Caco-2 (cell line): ENCODE results near the gene C16orf96. TPM values are rescaled to one million over a fixed set of nuclear protein-coding genes. Genes with fewer than 3 reads are reported as not detected.

Experiments
- BruUV-seq: library from RNA; stranded (reverse); fragments of 400-500 nt; replicated peaks from 2 replicates; lab custom pipeline; 2021; lab: Mats Ljungman, UMichigan
- CTCF ChIA-PET: fragments of 300-600 bp; sonication (Branson Sonifier 250); formaldehyde crosslinking; loops from one replicate; lab custom pipeline; 2022; ENCODE audit warnings: antibody characterized with exemption; lab: Charles Lee
- POLR2A ChIA-PET: fragments of 300-600 bp; sonication (Branson Sonifier 250); formaldehyde crosslinking; loops from one replicate; lab custom pipeline; 2022; ENCODE audit warnings: antibody characterized with exemption; lab: Charles Lee
- DNase-seq, 2 experiments: peaks; one replicate each; pipeline versions ENCODE4 v3.0.0 to v3.0.0-alpha.2; 2020 to 2022
- H3K27me3 ChIP-seq: replicated peaks from 2 replicates; pipeline ENCODE4 v1.6.0; 2011; ENCODE audit warnings: low read length; ENCODE audit not compliant: control insufficient read depth, insufficient read depth
- H3K36me3 ChIP-seq: 2 replicates; pipeline ENCODE4 v1.5.1; 2011; ENCODE audit warnings: low read length; ENCODE audit not compliant: control insufficient read depth, insufficient read depth
- H3K4me1 ChIP-seq: fragments of 250-450 bp; sonication (Bioruptor Pico); 2 replicates; pipeline ENCODE4 v1.5.1; 2020; ENCODE audit warnings: mild to moderate bottlenecking
- H3K4me3 ChIP-seq: 2 replicates; pipeline ENCODE4 v1.5.1; 2011; ENCODE audit warnings: low read depth, mild to moderate bottlenecking, control low read depth, low read length
- H3K9me3 ChIP-seq: fragments of 250-450 bp; sonication (Bioruptor Pico); 2 replicates; pipeline ENCODE4 v1.5.1; 2020; ENCODE audit warnings: mild to moderate bottlenecking, moderate library complexity
- H3K27ac Mint-ChIP-seq: one replicate; pipeline ENCODE4 v1.8.0; 2022; ENCODE audit warnings: mixed read lengths; ENCODE audit not compliant: unreplicated experiment
- H3K27me3 Mint-ChIP-seq: one replicate; pipeline ENCODE4 v1.8.0; 2022; ENCODE audit warnings: mixed read lengths; ENCODE audit not compliant: insufficient read depth, unreplicated experiment
- H3K36me3 Mint-ChIP-seq: one replicate; pipeline ENCODE4 v1.8.0; 2022; ENCODE audit warnings: mild to moderate bottlenecking, mixed read lengths; ENCODE audit not compliant: insufficient read depth, unreplicated experiment
- H3K4me1 Mint-ChIP-seq: one replicate; pipeline ENCODE4 v1.8.0; 2022; ENCODE audit warnings: low read depth, mixed read lengths; ENCODE audit not compliant: unreplicated experiment
- H3K4me3 Mint-ChIP-seq: one replicate; pipeline ENCODE4 v1.8.0; 2022; ENCODE audit warnings: mild to moderate bottlenecking, moderate library complexity, mixed read lengths; ENCODE audit not compliant: unreplicated experiment
- H3K9me3 Mint-ChIP-seq: one replicate; pipeline ENCODE4 v1.8.0; 2022; ENCODE audit warnings: mixed read lengths; ENCODE audit not compliant: unreplicated experiment
- CTCF ChIP-seq, 2 experiments: fragments of 200-600 bp in 1 of 2; IDR thresholded peaks; 1 replicate in 1 of 2; 2 replicates in 1 of 2; pipeline versions ENCODE4 v1.5.1 to v1.8.0; 2011 to 2022; ENCODE audit warnings: antibody characterized with exemption in 1 of 2, control low read depth in 1 of 2, inconsistent platforms in 1 of 2, low read depth in 1 of 2, low read length in 1 of 2, mild to moderate bottlenecking in 1 of 2, moderate library complexity in 1 of 2; ENCODE audit not compliant: insufficient read depth in 1 of 2, severe bottlenecking in 1 of 2, unreplicated experiment in 1 of 2
- intact Hi-C: fragments of 100-400 bp; cut with micrococcal nuclease; formaldehyde crosslinking; loops from one replicate; pipeline ENCODE4 v1.10.0; 2022; ENCODE audit not compliant: unreplicated experiment
- total RNA-seq: library from RNA; stranded (reverse); gene quantifications from 2 replicates; pipeline ENCODE4 v1.2.3, GENCODE V29; 2022

C16orf96 gene
- total RNA-seq, 1 experiment from 2014 or later, result 0.11 TPM

DNA sequence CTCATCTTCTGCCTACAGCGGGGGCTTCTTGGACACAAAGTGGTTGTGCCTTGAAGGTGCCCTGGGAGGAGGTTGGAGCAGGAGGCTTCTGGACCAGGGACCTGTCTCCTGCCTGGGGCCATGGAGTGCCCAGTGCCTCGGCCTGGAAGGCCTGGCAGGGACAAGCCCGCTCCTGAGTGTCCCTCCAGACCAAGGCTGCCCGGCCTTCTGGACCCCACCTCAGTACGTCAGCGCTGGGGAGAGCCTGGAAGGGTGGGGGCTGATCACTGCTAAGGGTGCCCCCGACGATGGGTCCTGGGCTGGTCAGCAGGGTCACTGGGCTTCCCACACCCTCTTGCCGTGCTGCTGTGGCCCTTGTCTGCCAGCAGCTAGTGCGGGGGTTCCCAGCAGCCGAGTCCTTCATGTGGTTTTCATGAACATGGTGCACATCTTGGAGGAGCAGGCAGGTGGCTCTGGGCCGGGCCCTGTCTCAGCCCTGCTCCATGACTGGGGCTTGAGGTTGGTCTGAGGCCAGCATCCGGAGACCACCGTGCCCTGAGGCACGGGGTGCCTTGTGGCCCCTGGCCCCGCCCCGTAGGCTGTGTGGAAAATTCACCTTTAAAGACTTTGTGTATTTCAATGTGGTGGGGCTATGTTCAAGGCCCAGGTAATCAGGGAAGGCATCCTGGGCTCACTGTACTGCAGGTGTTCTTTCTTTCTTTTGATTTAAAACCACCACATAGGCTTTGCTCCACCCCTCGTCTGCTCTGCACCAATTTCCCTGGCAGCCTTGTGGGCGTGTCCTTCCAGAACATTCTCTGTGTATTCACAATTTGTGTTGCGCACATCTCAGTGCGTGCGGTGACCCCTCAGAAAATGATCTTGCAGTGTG lies 90.9 kb downstream of the C16orf96 start:
- ChIA-PET POLR2A (no interaction called here), CTCF (no interaction called here)
- no TSS peak for BruUV-seq
- DNase-seq, result no peak
- Mint-ChIP-seq H3K27me3 (no peaks in the 10 kb centered on the region), H3K4me1 (no peaks in the 10 kb centered on the region), H3K27ac (no peak overlapping the region), H3K36me3 (peaks cover 24% of the 10 kb centered on the region), H3K9me3 (no peaks in the 10 kb centered on the region), H3K4me3 (no peak overlapping the region)
- intact Hi-C loops, result no loop called here
- H3K4me1 ChIP-seq, result no peaks in the 10 kb centered on the region
- H3K27me3 ChIP-seq, result no peaks in the 10 kb centered on the region
- H3K36me3 ChIP-seq, result peaks cover 2% of the 10 kb centered on the region; the same call in 1 of the 2 replicates
- no peak for TF ChIP-seq CTCF (IDR thresholded peaks at IDR 0.05; ENCODE audit: insufficient read depth in 1 of 2, low read depth in 1 of 2, low read length in 1 of 2, severe bottlenecking in 1 of 2, unreplicated experiment in 1 of 2)
- no peak overlapping the region for H3K4me3 ChIP-seq
- no peaks in the 10 kb centered on the region for H3K9me3 ChIP-seq

DNA sequence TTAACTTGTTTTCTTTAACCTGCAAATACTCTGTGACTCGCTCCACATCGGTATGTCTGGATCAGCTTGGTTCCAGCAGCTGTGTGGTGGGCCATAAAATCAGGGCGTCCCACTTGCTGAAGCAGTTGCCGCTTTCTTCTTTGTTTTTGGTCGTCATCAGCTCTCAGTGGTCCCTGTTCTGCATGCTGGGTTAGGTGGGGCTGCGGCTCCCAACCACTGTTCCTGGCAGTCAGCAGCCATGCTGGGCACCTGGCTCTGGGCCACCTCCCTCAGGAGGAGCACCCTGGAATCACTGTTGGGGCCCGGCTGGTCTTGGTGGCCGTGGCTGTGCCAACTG lies 91.5 kb downstream of the C16orf96 start:
- peaks cover 24% of the 10 kb centered on the region for H3K36me3 Mint-ChIP-seq
- no peak overlapping the region for H3K4me3 Mint-ChIP-seq
- no peak overlapping the region for H3K27ac Mint-ChIP-seq
- peaks cover 2% of the 10 kb centered on the region; the same call in 1 of the 2 replicates for H3K36me3 ChIP-seq
- H3K4me3 ChIP-seq, result no peak overlapping the region
- H3K9me3 Mint-ChIP-seq, result no peaks in the 10 kb centered on the region
- POLR2A ChIA-PET, result no interaction called here
- no peaks in the 10 kb centered on the region for H3K9me3 ChIP-seq
- peaks cover 3% of the 10 kb centered on the region for H3K4me1 ChIP-seq
- no peaks in the 10 kb centered on the region for H3K27me3 Mint-ChIP-seq
- BruUV-seq, result no TSS peak
- no peaks in the 10 kb centered on the region for H3K27me3 ChIP-seq
- CTCF ChIA-PET, result no interaction called here
- intact Hi-C loops, result no loop called here
- no peak for TF ChIP-seq CTCF (IDR thresholded peaks at IDR 0.05; ENCODE audit: insufficient read depth in 1 of 2, low read depth in 1 of 2, low read length in 1 of 2, severe bottlenecking in 1 of 2, unreplicated experiment in 1 of 2)
- no peaks in the 10 kb centered on the region for H3K4me1 Mint-ChIP-seq
- no peak for DNase-seq

- Mint-ChIP-seq H3K4me1 (peaks cover 2% of the 10 kb centered on the region), H3K36me3 (peaks cover 28% of the 10 kb centered on the region), H3K9me3 (no peaks in the 10 kb centered on the region), H3K4me3 (no peak overlapping the region), H3K27ac (peak overlapping the region; percentile 80), H3K27me3 (no peaks in the 10 kb centered on the region)
- ChIA-PET CTCF (no interaction called here), POLR2A (no interaction called here)
- no peak for TF ChIP-seq CTCF (IDR thresholded peaks at IDR 0.05; ENCODE audit: insufficient read depth in 1 of 2, low read depth in 1 of 2, low read length in 1 of 2, severe bottlenecking in 1 of 2, unreplicated experiment in 1 of 2)
- intact Hi-C loops, result no loop called here
- no peaks in the 10 kb centered on the region for H3K9me3 ChIP-seq
- H3K27me3 ChIP-seq, result no peaks in the 10 kb centered on the region
- BruUV-seq, result no TSS peak
- H3K36me3 ChIP-seq, result peaks cover 2% of the 10 kb centered on the region; the same call in 1 of the 2 replicates
- H3K4me3 ChIP-seq, result no peak overlapping the region
- DNase-seq, result no peak
- peaks cover 17% of the 10 kb centered on the region for H3K4me1 ChIP-seq
Measured at GRCh38 chr16:4648917-4649316, 92.8 kb downstream of the C16orf96 start.
